RWPE1 (cell line): ENCODE results near the gene TACC2.

Experiments used
- CTCF ChIA-PET: fragments of 350-600 bp; sonication (Branson Sonifier 250); formaldehyde crosslinking; extraction: SDS; loops from one replicate; lab custom pipeline; 2021; lab: Yijun Ruan, JAX
- POLR2A ChIA-PET: fragments of 400-600 bp; formaldehyde crosslinking; extraction: SDS; loops from one replicate; lab custom pipeline; 2020; ENCODE audit warnings: antibody characterized with exemption; ENCODE audit not compliant: low non-redundant PET; lab: Yijun Ruan, JAX
- DNase-seq: peaks from one replicate; pipeline ENCODE4 v3.0.0; 2012; ENCODE audit warnings: low spot score
- H3K27ac ChIP-seq: fragments of 450-650 bp; 2 replicates; pipeline ENCODE4 v1.5.1; 2017
- CTCF ChIP-seq: fragments of 450-650 bp; conservative IDR thresholded peaks from 2 replicates; pipeline ENCODE4 v1.5.1; 2017; ENCODE audit warnings: low read depth, mild to moderate bottlenecking

TACC2 gene

GRCh38 chr10:122294511-122295450 lies 305.8 kb downstream of the TACC2 start:
- no peak for DNase-seq
- CTCF ChIA-PET = interaction anchor here (0.6 to 2.4 kb wide), 7 partner anchors 9 to 152 kb away, joined by 3 to 13 read pairs (median 3); no protein-coding TSS in a partner anchor
- POLR2A ChIA-PET = interaction anchor here (0.6 to 0.7 kb wide), 3 partner anchors 10 to 1364 kb away, joined by 3 read pairs; no protein-coding TSS in a partner anchor
- TF ChIP-seq CTCF = no peak
- H3K27ac ChIP-seq = peak overlapping the region; percentile 82

GRCh38 chr10:122295451-122295809 lies 306.5 kb downstream of the TACC2 start:
- CTCF ChIA-PET = interaction anchor here (0.6 to 1.3 kb wide), 2 partner anchors 9 to 153 kb away, joined by 3 read pairs; no protein-coding TSS in a partner anchor
- DNase-seq = no peak
- peak overlapping the region; percentile 82 for H3K27ac ChIP-seq
- TF ChIP-seq CTCF = no peak
- POLR2A ChIA-PET = no interaction called here

DNA sequence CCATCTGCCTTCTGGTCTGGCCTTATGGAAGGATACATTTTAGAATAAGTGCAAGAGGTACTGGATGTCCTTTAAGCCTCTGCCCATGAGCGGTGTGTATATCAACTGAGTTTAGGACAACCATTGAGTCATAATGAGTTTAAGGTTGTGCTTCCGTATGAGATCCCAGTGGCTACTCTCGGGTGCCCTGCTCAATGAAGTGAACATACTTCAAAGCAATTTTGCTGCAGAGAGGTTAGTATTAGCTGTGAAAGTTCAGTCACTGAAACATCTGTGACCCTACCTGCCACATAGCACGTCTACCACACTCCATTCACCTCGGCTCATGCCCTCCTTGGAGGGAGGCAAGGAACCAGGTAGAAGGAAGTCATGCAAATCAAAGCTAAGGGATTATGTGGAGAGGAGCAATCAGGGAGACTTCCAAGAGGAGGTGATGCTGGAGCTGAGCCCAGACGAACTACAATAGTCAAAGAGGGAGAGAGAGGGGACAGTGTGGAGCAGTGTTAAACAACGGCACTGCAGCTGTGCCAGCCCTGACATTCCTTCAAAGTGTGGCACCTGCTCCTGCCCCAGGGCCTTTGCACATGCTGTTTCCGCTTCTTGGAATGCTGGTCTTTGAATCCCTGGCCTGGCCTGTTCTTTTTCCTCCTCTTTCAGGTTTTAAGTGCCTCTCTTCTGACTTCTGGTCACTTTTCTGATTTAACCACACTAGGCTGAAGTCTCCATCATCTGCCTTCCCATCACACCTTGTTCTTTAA lies 307.6 kb downstream of the TACC2 start:
- ChIA-PET POLR2A (no interaction called here), CTCF (interaction anchor here (0.5 to 0.7 kb wide), 2 partner anchors 29 to 269 kb away, joined by 3 to 5 read pairs; no protein-coding TSS in a partner anchor)
- TF ChIP-seq CTCF = no peak
- no peak for DNase-seq
- H3K27ac ChIP-seq = no peak overlapping the region

GRCh38 chr10:122297583-122297982 lies 308.6 kb downstream of the TACC2 start:
- no peak for DNase-seq
- no peak for TF ChIP-seq CTCF
- H3K27ac ChIP-seq = no peak overlapping the region
- ChIA-PET POLR2A (no interaction called here), CTCF (interaction anchor here (0.7 to 1.7 kb wide), 2 partner anchors 268 to 271 kb away, joined by 5 to 10 read pairs; no protein-coding TSS in a partner anchor)

- POLR2A ChIA-PET = interaction anchor here (1.1 kb wide), 1 partner anchor 46 kb away, joined by 4 read pairs; no protein-coding TSS in a partner anchor
- no peak for TF ChIP-seq CTCF
- DNase-seq = no peak
- peak overlapping the region; percentile 68 for H3K27ac ChIP-seq
- CTCF ChIA-PET = interaction anchor here (0.5 to 1.7 kb wide), 13 partner anchors 18 to 335 kb away, joined by 3 to 26 read pairs (median 5); no protein-coding TSS in a partner anchor
Observed at GRCh38 chr10:122298206-122298597, 309.2 kb downstream of the TACC2 start.
